ENCODE data around the gene GINS1.
A peak's percentile ranks its signal among the peaks of the same experiment; 100 is the strongest.

The GINS1 gene

GRCh38 chr20:25437153-25437581, 29.7 kb downstream of the GINS1 start:
- H3K4me3 ChIP-seq (replicated peaks; ENCODE audit: insufficient read depth, low read length): no peak overlapping the region
- no peak for DNase-seq (ENCODE audit: low read depth in 1 of 2, low spot score in 1 of 2)
- H3K27ac ChIP-seq (replicated peaks): no peak overlapping the region
- no peak for TF ChIP-seq SPI1 (IDR thresholded peaks at IDR 0.05; ENCODE audit: borderline replicate concordance, low read depth)
- H3K27me3 ChIP-seq (ENCODE audit: insufficient read depth, poor library complexity, severe bottlenecking): no peaks in the 10 kb centered on the region

- Histone ChIP-seq H3K4me3 (replicated peaks; ENCODE audit: insufficient read depth, low read length) (no peak overlapping the region), H3K27me3 (ENCODE audit: insufficient read depth, poor library complexity, severe bottlenecking) (no peaks in the 10 kb centered on the region), H3K27ac (replicated peaks) (no peak overlapping the region)
- TF ChIP-seq POLR2AphosphoS5 (IDR thresholded peaks at IDR 0.05; ENCODE audit: low read depth): no peak
- TF ChIP-seq SPI1 (IDR thresholded peaks at IDR 0.05; ENCODE audit: borderline replicate concordance, low read depth): peak; percentile 85
- TF ChIP-seq GABPA (IDR thresholded peaks at IDR 0.05; ENCODE audit: low read depth): no peak
- DNase-seq (ENCODE audit: low read depth in 1 of 2, low spot score in 1 of 2): peak; percentile 4 to 30
Observed at GRCh38 chr20:25439328-25439727, 31.9 kb downstream of the GINS1 start.

GRCh38 chr20:25444556-25444955, 37.1 kb downstream of the GINS1 start:
- DNase-seq (ENCODE audit: low read depth in 1 of 2, low spot score in 1 of 2): no peak

DNA sequence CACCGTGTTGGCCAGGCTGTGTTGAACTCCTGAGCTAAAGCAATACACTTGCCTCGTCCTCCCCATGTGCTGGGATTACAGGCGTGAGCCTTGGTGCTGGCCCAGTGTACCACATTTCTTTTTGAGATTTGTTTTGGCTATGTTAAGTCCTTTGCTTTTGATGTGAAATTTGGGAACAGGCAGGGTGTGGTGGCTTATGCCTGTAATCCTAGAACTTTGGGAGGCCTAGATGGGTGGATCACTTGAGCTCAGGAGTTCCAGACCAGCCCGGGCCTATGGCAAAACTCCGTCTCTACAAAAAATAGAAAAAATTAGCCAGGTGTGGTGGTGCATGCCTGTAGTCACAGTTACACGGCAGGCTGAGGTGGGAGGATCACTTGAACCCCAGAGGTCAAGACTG, 40.2 kb downstream of the GINS1 start:
- Histone ChIP-seq H3K4me3 (replicated peaks; ENCODE audit: insufficient read depth, low read length) (no peak overlapping the region), H3K27ac (replicated peaks) (no peak overlapping the region), H3K27me3 (ENCODE audit: insufficient read depth, poor library complexity, severe bottlenecking) (no peaks in the 10 kb centered on the region)
- no peak for DNase-seq (ENCODE audit: low read depth in 1 of 2, low spot score in 1 of 2)
- TF ChIP-seq POLR2AphosphoS5 (IDR thresholded peaks at IDR 0.05; ENCODE audit: low read depth) (no peak), REST (IDR thresholded peaks at IDR 0.05; ENCODE audit: insufficient replicate concordance, low read depth) (no peak), CTCF (IDR thresholded peaks at IDR 0.05; ENCODE audit: insufficient read depth, low read length) (no peak), GABPA (IDR thresholded peaks at IDR 0.05; ENCODE audit: low read depth) (no peak), SPI1 (IDR thresholded peaks at IDR 0.05; ENCODE audit: borderline replicate concordance, low read depth) (no peak)

More at GRCh38 chr20:25444556-25444955, 37.1 kb downstream of the GINS1 start:
- Histone ChIP-seq H3K4me3 (replicated peaks; ENCODE audit: insufficient read depth, low read length) (no peak overlapping the region), H3K27ac (replicated peaks) (no peak overlapping the region), H3K27me3 (ENCODE audit: insufficient read depth, poor library complexity, severe bottlenecking) (no peaks in the 10 kb centered on the region)
- TF ChIP-seq POLR2AphosphoS5 (IDR thresholded peaks at IDR 0.05; ENCODE audit: low read depth) (no peak), GABPA (IDR thresholded peaks at IDR 0.05; ENCODE audit: low read depth) (no peak), SPI1 (IDR thresholded peaks at IDR 0.05; ENCODE audit: borderline replicate concordance, low read depth) (no peak), REST (IDR thresholded peaks at IDR 0.05; ENCODE audit: insufficient replicate concordance, low read depth) (no peak), CTCF (IDR thresholded peaks at IDR 0.05; ENCODE audit: insufficient read depth, low read length) (no peak)

- DNase-seq (ENCODE audit: low read depth in 1 of 2, low spot score in 1 of 2): no peak
- Histone ChIP-seq H3K27me3 (ENCODE audit: insufficient read depth, poor library complexity, severe bottlenecking) (no peaks in the 10 kb centered on the region), H3K4me3 (replicated peaks; ENCODE audit: insufficient read depth, low read length) (no peak overlapping the region), H3K27ac (replicated peaks) (no peak overlapping the region)
- no peak for TF ChIP-seq REST (IDR thresholded peaks at IDR 0.05; ENCODE audit: insufficient replicate concordance, low read depth)
- no peak for TF ChIP-seq GABPA (IDR thresholded peaks at IDR 0.05; ENCODE audit: low read depth)
- no peak for TF ChIP-seq SPI1 (IDR thresholded peaks at IDR 0.05; ENCODE audit: borderline replicate concordance, low read depth)
- no peak for TF ChIP-seq CTCF (IDR thresholded peaks at IDR 0.05; ENCODE audit: insufficient read depth, low read length)
Observed at GRCh38 chr20:25452333-25452732, 44.9 kb downstream of the GINS1 start.

Data from HL-60 (cell line).